ENCODE data around the gene CDH24. TPM values are rescaled to one million over a fixed set of nuclear protein-coding genes. Genes with fewer than 3 reads are reported as not detected.
A peak's percentile ranks its signal among the peaks of the same experiment; 100 is the strongest.
"Not testable (repeated sequence)": the region's sequence is repeated elsewhere in the genome, so short reads cannot be mapped to it uniquely, and the experiment has no call there.

CDH24 gene
- total and polyA plus RNA-seq, 9 of the 15 experiments (the other 6 are each of a cell fraction or from before 2014, with no cell fraction given) = 0.04 to 16.2 (median 4.9) TPM

GRCh38 chr14:23015618-23016017 is 41.7 kb downstream of the CDH24 start:
- H3K9me1 ChIP-seq (ENCODE audit: control insufficient read depth, insufficient read depth, low read length) = no peaks in the 10 kb centered on the region
- H3K27me3 ChIP-seq (ENCODE audit: control insufficient read depth in 2 of 2, insufficient read depth in 2 of 2, low read length in 2 of 2) = no peaks in the 10 kb centered on the region
- no peak for ATAC-seq
- H3K9me3 ChIP-seq (replicated peaks; ENCODE audit: control insufficient read depth, insufficient read depth, low read depth, low read length) = no peaks in the 10 kb centered on the region
- no TSS peak for BruUV-seq (replicated peaks)
- no peak overlapping the region for H3K27ac ChIP-seq (ENCODE audit: extremely low read depth, low read depth, low read length)
- H3K4me2 ChIP-seq (ENCODE audit: insufficient read depth, low read length) = no peak overlapping the region
- in situ Hi-C loops (cut with MboI) = no loop called here
- H3K9ac ChIP-seq (ENCODE audit: insufficient read depth in 1 of 2, low read depth in 2 of 2, low read length in 2 of 2) = no peak overlapping the region
- H3K36me3 ChIP-seq (ENCODE audit: control insufficient read depth, insufficient read depth, low read length) = no peaks in the 10 kb centered on the region
- no peaks in the 10 kb centered on the region for H4K20me1 ChIP-seq (replicated peaks; ENCODE audit: control insufficient read depth, insufficient read depth, low read length)
- TF ChIP-seq, protein P1, sequence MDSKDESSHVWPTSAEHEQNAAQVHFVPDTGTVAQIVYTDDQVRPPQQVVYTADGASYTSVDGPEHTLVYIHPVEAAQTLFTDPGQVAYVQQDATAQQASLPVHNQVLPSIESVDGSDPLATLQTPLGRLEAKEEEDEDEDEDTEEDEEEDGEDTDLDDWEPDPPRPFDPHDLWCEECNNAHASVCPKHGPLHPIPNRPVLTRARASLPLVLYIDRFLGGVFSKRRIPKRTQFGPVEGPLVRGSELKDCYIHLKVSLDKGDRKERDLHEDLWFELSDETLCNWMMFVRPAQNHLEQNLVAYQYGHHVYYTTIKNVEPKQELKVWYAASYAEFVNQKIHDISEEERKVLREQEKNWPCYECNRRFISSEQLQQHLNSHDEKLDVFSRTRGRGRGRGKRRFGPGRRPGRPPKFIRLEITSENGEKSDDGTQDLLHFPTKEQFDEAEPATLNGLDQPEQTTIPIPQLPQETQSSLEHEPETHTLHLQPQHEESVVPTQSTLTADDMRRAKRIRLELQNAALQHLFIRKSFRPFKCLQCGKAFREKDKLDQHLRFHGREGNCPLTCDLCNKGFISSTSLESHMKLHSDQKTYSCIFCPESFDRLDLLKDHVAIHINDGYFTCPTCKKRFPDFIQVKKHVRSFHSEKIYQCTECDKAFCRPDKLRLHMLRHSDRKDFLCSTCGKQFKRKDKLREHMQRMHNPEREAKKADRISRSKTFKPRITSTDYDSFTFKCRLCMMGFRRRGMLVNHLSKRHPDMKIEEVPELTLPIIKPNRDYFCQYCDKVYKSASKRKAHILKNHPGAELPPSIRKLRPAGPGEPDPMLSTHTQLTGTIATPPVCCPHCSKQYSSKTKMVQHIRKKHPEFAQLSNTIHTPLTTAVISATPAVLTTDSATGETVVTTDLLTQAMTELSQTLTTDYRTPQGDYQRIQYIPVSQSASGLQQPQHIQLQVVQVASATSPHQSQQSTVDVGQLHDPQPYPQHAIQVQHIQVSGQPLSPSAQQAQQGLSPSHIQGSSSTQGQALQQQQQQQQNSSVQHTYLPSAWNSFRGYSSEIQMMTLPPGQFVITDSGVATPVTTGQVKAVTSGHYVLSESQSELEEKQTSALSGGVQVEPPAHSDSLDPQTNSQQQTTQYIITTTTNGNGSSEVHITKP (IDR thresholded peaks at IDR 0.05; ENCODE audit: partially characterized antibody) = peak; percentile 94
- no peak for TF ChIP-seq SREBF1 (IDR thresholded peaks at IDR 0.05; ENCODE audit: borderline replicate concordance, low read depth, low read length)
- H3K79me2 ChIP-seq (ENCODE audit: control insufficient read depth, insufficient read depth, low read length) = no peaks in the 10 kb centered on the region
- CTCF ChIA-PET (ENCODE audit: low intra/inter-chr PET ratio) = no interaction called here
- FAIRE-seq = no peak
- DNase-seq (ENCODE audit: extremely low read depth in 1 of 4, low spot score in 3 of 4) = no peak
- peaks cover 11 to 25% of the 10 kb centered on the region in 2 experiments; a peak in 4 of 5 replicates for H3K4me1 ChIP-seq (replicated peaks in 1 of 2; ENCODE audit: control insufficient read depth in 2 of 2, insufficient read depth in 2 of 2, low read length in 2 of 2)
- H3K4me3 ChIP-seq = no peak overlapping the region
- H2AFZ ChIP-seq (ENCODE audit: low read depth, low read length) = peak overlapping the region; percentile 55; the same call in 1 of the 2 replicates
- 70% methylated on average over 4 of the region's 4 CpGs for WGBS (ENCODE audit: insufficient coverage, low coverage, missing lambda C conversion rate)
- intact Hi-C loops (cut with micrococcal nuclease) = no loop called here
- POLR2A ChIA-PET = interaction anchor here (1.1 to 4.7 kb wide), 2 partner anchors 8 to 9 kb away, joined by 5 to 29 read pairs; no protein-coding TSS in a partner anchor

DNA sequence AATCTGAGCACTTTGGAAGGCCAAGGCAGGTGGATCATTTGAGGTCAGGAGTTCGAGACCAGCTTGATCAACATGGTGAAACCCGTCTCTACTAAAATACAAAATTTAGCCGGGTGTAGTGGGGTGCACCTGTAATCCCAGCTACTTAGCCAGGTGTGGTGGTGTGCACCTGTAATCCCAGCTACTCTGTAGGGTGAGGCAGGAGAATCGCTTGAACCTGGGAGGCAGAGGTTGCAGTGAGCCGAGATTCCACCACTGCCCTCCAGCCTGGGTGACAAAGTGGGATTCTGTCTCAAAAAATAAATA is 43.6 kb downstream of the CDH24 start:
- FAIRE-seq; H3K9me3 ChIP-seq (replicated peaks; ENCODE audit: control insufficient read depth, insufficient read depth, low read depth, low read length); BruUV-seq (replicated peaks): not testable (repeated sequence)

More for the DNA sequence above, 43.6 kb downstream of the CDH24 start:
- H3K27me3 ChIP-seq (ENCODE audit: control insufficient read depth in 2 of 2, insufficient read depth in 2 of 2, low read length in 2 of 2); H3K27ac ChIP-seq (ENCODE audit: extremely low read depth, low read depth, low read length); H3K4me2 ChIP-seq (ENCODE audit: insufficient read depth, low read length); H3K9me1 ChIP-seq (ENCODE audit: control insufficient read depth, insufficient read depth, low read length); CTCF ChIA-PET (ENCODE audit: low intra/inter-chr PET ratio); H4K20me1 ChIP-seq (replicated peaks; ENCODE audit: control insufficient read depth, insufficient read depth, low read length); DNase-seq (ENCODE audit: extremely low read depth in 1 of 4, low spot score in 3 of 4); ATAC-seq; in situ Hi-C loops (cut with MboI); intact Hi-C loops (cut with micrococcal nuclease); H3K36me3 ChIP-seq (ENCODE audit: control insufficient read depth, insufficient read depth, low read length); H3K4me3 ChIP-seq; H3K9ac ChIP-seq (ENCODE audit: insufficient read depth in 1 of 2, low read depth in 2 of 2, low read length in 2 of 2): not testable (repeated sequence)
- 83% methylated on average over 5 of the region's 5 CpGs for WGBS (ENCODE audit: insufficient coverage, low coverage, missing lambda C conversion rate)
- Histone ChIP-seq H3K79me2 (ENCODE audit: control insufficient read depth, insufficient read depth, low read length) (peaks cover 11% of the 10 kb centered on the region), H2AFZ (ENCODE audit: low read depth, low read length) (peak overlapping the region; percentile 81; the same call in 1 of the 2 replicates), H3K4me1 (replicated peaks in 1 of 2; ENCODE audit: control insufficient read depth in 2 of 2, insufficient read depth in 2 of 2, low read length in 2 of 2) (peaks cover 6 to 28% of the 10 kb centered on the region in 2 experiments; a peak in 4 of 5 replicates)
- POLR2A ChIA-PET = interaction anchor here (4.0 kb wide), 1 partner anchor 9 kb away, joined by 44 read pairs; no protein-coding TSS in a partner anchor
